Activated CD4-positive, CD25-positive, alpha-beta regulatory T cell treated with anti-CD3 and anti-CD28 coated beads, Interleukin-2, amount 50 U/mL, for 16 hours (primary cell): ENCODE data around the gene HSPB1.
"Not testable (repeated sequence)": the region's sequence is repeated elsewhere in the genome, so short reads cannot be mapped to it uniquely, and the experiment has no call there.

Experiments used
- DNase-seq: peaks from one replicate; pipeline ENCODE4 v3.0.0-alpha.2; 2020; ENCODE audit warnings: low read depth, low spot score

HSPB1 gene

DNA sequence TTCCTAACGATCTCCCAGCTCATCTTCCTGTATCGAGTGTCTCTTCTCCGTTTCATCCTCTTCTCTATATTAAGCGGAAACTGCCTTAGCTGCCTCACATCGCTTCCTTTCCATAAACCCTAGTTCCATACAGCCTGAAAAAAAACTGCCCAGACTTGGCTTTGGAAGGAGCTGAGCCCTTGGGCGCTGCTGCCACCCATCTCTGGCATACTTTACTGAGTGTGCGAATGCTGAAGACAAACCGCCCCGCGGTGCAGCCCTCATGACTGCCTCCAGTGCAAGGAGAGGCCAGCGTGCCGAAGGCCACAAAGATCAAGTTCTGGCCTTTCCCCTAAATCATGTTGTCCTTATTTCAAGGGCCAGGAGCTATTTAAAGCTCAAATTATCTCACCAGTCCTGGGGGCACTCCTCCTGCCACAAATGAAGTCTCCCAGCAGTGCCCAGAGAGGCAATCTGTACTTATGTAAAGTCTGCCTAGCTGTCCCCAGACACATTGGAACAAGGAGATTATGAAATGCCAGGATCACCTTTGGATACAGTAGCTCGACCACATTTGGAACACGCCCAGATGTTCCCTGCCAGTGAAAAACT, 31.1 kb downstream of the HSPB1 start:
- no peak for DNase-seq

DNA sequence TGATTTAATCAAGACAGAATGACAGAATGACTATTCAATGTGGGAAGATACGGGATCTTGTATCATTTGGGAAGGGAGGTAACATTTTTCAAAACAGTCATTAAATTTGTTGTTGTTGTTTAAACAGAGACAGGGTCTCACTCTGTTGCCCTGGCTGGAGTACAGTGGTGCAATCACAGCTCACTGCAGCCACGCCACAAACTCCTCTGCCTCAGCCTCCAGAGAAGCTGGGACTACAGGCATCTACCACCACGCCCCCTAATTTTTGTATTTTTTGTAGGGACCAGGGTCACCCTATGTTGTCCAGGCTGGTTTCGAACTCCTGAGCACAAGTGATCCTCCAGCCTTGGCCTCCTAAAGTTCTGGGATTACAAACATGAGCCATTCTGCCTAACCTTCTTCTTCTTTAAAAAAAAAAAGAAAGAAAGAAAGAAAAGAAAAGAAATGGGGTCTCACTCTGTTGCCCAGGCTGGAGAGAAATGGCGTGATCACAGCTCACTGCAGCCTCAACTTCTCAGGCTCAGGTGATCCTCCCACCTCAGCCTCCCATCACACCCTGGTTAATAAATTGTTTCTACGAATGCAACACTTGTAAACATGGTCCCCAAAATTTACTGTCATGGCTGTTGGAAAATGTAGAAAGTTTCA, 32.0 kb downstream of the HSPB1 start:
- DNase-seq, result no peak

DNA sequence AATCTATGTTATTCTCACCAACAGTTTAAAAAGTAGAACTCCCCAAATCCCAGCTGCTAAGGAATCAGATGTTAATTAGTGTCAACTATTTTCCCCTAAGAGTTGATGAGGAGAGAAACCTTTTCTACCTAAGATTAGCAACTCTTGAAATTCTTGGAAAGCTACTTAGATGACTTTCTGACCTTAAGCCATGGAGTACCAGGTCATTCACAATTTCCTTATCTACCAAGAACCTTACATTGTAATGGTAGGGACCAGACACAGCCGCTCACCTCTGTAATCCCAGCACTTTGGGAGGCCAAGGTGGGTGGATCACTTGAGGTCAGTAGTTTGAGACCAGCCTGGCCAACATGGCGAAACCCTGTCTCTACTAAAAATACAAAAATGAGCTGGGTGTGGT, 32.9 kb downstream of the HSPB1 start:
- not testable (repeated sequence) for DNase-seq

DNA sequence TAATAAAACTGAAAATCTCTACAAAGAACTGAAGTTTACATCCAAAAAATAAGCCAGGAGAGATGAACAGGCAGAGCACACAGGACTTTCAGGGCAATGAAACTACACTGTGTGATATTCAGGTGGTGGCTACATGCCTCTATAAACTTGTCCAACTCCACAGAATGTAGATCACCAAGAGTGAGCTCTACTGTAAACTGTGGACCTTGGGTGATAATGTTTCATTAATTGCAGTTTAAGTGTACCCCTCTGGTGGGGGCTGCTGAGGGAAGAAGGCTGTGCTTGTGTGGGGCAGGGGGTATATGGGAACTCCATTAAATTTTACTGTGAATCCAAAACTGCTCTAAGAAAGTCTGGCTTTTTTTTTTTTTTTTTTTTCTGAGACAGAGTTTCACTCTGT, 33.6 kb downstream of the HSPB1 start:
- DNase-seq, result no peak

DNA sequence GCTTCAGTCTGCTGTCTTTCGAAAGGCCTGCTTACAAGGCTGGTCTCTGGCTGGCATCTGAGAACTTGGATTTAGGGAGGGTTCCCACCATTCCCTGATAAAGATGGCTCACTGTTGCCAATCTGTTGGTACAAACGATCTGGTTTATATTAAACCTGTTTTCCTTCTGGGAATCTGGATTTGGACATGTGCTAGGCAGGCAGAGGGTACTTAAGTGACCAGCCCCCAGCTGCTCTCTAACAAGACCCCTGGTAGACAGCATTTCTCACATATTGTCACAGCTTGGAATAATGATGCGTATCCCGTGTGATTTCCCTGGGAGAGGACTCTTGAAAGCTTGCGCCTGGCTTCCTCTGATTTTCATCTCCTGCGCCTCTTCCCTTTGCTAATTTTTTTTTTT, 34.7 kb downstream of the HSPB1 start:
- no peak for DNase-seq

DNA sequence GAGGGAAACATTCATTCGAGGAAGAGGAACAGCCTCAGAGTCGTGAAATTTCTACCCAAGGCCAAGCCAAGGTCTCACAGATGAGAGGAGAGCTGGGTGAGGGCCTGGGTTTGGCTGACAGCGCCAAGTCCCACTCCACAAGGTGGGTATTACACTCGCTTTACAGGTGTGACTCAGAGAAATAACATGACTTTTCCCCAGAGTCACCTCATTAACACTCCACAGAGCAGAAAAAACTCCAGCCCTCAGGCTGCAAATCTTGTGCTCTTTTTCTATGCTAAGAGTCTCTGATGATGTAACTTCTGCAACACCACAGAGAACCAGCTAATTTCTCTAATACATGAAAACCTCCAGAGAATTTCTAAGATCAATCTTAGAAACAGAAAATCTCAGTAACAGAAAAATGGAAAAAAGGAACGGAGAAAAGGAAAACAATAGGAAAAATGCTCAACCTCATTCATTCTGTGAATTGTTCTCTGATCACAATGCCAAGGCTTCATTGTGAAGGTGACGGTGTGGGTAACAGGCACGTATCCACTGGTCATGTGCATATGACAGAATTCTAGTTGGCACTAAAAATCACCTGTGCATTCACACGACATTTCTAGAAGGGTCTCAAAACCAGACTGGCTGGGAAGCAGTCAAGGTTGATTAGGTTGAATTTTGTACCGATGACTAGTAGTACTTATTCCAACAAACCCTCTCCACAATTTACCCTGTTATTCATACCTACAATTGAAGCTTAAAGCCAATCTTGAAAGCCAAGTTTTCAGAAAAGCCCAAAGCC, 36.0 kb downstream of the HSPB1 start:
- no peak for DNase-seq

DNA sequence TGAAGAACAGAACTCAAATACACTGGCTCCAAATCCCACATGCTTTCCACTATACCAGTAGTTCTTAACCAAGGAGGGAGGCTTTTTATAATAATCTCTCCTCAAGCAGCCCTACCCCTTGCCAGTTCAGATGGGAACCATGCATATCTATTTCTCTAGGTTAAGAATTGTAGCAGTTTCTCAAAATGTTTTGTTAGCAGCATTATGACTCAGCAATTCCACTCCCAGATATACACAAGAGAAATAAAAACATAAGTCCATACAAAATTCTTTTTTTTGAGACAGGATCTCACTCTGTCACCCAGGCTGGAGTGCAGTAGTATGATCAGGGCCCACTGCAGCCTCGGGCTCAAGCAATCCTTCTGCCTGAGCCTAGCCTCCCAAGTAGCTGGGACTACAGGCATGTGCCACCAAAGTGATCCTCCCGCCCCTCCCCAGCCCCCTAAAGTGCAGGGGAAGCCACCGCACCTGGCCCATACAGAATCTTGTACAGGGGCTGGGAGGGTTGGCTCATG, 38.2 kb downstream of the HSPB1 start:
- DNase-seq, result no peak

DNA sequence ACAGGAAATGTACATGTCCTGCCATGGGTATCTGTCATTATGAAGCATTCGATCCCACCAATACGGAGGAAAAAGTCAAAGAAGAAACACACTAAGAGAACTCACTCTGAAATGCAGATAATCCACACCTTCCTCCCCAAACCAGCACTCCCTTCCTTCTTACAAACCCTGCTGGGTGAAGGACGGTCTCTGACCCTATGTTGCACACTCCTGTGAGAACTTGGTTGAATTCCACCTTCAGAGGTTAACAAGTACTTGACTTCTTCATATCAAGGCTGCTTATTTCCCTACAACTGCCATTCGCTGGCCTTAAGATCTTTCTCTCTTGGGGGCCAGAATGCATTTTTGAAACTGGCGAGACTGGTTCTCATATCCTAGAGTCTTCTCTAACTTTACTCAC, 39.7 kb downstream of the HSPB1 start:
- no peak for DNase-seq

DNA sequence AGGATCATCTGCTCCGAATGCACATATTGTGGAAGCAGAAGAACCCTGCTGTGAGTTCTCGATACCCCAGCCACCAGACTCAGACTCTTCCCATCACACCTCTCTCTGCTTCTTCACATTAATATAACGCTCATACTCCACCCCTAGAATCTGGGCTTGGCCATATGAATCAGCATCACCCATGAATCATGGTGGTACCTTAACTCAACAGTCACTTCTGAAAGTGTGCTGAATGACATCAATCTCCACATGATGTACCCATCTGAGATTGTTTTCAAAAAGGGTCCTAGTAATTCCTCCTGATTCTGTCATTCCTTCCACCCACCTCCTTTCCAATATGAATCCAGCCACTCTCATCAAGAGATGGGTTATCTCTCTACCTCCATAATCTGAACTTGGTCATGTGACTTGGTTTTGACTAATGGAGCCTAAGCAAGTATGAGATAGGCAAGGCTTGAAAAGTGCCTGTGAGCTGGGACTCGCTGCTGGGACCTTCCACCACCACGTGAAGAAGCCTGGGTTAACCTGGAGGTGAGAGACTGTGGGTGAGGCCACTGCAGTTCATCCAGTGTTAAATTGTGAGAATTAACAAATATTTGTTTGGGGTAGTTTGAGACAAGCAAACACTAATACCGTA, 40.9 kb downstream of the HSPB1 start:
- no peak for DNase-seq

DNA sequence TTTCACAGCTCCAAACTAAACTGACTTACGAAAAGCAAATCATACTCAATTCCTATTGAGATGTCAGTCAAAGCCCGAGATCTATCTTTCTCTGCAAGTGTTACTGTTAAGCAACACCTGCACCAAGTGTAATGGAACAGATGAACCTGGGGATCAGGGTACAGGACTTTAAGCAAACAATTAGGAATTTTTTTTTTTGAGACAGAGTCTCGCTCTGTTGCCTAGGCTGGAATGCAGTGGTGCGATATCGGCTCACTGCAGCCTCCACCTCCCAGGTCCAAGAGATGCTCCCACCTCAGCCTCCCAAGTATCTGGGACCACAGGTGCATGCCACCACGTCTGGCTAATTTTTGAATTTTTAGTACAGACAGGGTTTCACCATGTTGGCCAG, 41.5 kb downstream of the HSPB1 start:
- no peak for DNase-seq

DNA sequence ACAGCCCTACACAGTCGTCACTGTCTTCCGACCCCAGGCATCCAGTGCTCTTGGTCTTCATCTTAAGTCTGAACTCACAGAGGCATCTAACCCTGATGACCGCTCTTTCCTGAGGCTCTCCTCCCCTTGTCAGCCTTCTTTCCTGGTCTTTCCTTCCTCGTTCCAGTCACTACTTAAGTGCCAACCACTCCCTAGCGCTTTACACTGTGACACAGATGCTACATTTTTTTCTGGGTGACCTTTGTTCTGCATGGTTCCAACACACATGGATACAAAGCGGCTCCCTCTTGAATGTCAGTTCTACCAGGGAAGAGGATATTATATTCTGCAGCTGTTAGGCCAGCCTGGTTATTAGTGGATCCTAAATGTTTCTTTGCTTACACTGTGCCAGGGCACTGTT, 43.6 kb downstream of the HSPB1 start:
- no peak for DNase-seq

DNA sequence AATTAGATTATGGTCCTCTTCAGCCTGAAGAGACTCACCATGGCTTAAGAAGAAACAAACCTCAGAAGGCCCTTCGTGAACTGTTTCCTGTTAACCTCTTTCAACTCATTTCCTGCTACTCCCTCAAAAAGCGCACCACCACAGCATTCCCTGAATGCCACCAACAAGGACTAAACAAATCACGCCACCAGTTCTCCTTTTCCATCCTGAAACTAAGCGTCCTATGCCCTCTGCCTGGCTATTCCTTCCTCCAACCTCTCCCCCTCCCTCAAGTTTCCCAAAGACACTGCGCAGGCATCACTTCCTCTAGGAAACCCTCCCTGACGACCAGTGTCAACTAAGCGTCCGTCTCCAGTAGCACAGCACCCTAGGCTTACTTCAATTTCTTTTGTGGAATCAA, 44.3 kb downstream of the HSPB1 start:
- no peak for DNase-seq

DNA sequence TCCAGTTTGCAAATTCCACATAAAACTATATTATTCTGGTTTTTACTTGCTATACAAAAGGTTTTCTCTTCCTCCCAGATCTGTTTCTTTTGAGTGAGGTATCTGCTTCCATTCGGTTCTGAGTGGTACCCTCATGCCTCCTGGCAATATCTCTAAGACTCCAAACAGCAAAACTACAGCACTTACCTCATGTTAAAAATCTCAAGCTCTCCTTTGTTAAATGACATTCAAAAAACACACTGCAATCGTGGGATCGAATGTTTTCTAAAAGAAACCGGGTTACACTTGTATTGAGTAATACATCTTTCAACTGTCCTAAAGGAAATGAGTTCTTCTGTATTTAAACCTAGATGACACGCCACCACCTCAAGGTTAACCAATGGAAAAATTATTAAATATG, 45.2 kb downstream of the HSPB1 start:
- no peak for DNase-seq

DNA sequence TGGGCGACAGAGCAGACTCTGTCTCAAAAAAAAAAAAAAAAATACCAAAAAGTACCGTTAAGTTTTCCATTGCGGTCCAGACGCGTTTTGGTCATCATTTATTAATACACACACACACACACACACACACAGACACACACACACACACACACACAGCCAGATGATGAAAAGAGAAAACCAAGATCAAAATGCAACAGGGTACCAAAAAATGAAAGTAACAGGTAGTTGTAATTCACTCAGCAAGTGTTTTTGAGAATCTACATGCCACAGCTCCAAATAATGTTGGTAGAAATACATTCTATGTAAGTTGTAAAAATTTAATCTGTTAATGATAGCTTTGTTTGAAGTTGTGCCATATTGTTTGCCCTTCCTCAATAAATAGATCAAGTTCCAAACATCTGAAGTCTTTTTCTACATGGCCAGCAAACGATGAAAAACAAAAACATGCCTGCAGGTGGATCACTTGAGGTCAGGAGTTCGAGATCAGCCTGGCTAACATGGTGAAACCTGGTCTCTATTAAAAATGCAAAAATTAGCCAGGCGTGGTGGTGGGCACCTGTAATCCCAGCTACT, 46.9 kb downstream of the HSPB1 start:
- no peak for DNase-seq

DNA sequence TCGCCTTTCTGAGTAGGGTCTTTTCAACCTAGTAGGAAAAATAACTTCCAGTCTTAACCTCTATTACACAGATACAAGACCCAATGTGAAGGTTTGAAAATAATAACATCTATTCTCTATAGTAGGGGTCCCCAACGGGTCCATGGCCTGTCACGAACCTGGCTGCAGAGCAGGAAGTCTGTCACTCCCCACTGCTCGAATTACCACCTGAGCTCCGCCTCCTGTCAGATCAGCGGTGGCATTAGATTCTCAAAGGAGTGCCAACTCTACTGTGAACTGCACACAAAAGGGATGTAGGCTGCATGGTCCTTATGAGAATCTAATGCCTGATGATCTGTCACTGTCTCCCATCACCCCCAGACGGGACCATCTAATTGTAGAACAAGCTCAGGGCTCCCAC, 48.9 kb downstream of the HSPB1 start:
- DNase-seq, result no peak

DNA sequence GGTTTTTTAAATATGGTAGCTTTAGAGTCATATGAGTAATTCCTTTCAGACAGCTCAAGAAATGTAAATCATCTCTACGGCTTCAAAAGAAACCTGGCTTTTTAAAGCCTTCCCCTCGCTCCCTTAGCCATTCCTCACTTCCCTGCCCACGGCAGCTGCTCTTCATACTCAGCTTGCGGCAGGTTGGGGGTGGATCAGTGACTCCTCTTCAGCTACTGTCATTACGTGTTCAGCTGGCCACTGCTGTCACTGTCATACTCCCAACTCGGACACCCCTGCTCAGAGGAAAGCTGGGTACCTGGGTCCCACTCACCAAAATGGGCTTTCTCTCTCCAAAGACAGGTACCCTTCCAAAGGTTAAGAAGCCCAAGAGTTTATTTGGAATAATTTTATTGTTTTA, 49.7 kb downstream of the HSPB1 start:
- no peak for DNase-seq

DNA sequence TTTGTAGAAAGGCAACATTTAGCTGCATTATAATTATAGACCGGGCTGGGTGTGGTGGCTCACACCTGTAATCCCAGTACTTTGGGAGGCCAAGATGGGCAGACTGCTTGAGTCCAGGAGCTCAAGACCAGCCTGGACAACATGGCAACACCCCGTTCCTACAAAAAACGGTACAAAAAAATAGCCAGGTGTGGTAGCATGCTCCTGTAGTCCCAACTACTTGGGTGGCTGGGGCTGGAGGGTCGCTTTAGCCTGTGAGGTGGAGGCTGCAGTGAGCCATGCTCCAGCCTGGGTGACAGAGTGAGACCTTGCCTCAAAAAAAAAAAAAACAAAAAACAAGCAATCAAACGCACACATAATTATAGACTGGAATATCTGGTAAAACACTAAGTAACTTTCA, 51.3 kb downstream of the HSPB1 start:
- DNase-seq, result no peak
